Dermis blood vessel endothelial cell (primary cell): Measurements from ENCODE around the gene VAT1. TPM values are rescaled to one million over a fixed set of nuclear protein-coding genes. Genes with fewer than 3 reads are reported as not detected.
A peak's percentile ranks its signal among the peaks of the same experiment; 100 is the strongest.
"Not testable (repeated sequence)": the region's sequence is repeated elsewhere in the genome, so short reads cannot be mapped to it uniquely, and the experiment has no call there.

Source experiments
- DNase-seq: peaks from one replicate; pipeline ENCODE4 v3.0.0; 2010
- total RNA-seq: library from RNA; depleted of rRNA; stranded (reverse); fragments of >200 nt; gene quantifications from 2 replicates; pipeline ENCODE4 v1.2.3, GENCODE V29; 2014

VAT1 gene
- total RNA-seq, result 195 and 261 TPM in 2 replicates

DNA sequence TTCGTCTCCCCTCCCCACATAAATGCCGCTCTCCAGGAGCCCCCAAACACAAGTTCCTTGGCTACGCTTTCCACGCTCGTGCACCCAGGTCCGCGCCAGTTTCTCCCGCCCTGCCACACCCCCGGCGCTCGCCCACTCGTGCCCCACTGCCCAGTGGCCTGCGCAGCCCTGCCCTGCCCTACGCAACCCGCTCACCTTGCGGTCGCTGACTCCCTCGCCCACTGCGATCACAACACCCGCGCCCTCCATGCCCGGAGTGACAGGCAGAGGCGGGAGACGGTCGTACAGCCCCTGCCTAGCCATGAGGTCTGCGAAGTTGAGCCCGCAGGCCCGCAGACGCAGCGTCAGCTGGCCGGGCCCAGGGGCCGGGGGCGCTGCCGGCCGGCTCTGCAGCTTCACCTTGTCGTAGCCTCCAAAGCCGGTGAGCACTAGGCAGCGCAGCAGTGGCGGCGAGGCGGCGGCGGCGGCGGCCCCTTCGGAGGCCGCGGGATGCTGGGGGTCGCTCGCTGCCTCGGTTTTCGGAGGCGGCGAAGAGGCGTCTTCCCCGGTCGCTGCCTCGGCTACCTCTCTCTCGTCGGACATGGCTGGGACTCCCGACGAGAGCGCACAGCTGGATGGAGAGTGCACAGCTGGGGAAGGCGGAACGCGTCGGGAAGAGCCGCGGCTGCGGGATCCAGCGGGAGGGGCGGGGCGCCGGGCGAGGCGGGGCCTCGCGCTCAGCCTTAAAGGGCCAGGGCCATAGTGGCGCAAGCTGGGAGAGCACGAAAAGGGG lies at the start of gene VAT1:
Gene VAT1, minus strand, starts transcription at position 645 of the 772 bp plus-strand sequence. Its CDS starts 63 bp downstream, at position 582.
- peak; percentile 82 for DNase-seq

DNA sequence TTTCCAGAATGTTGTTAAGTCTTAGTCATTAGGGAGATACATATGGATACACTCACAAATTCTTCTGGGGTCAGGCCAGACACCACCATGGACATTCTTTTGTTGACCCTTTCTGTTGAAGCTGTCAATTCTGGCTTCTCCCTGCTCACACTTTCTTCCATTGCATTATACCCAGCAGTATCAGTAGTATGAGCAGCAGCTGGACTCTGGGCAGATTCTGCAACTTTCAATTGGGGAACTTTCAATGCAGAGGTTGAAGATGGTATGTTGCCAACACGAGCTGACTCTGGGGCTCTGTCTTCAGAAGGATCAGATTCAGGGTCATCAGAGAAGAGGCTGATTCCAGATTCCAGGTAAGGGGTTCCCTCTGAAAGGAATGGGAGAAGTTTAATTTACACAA lies 48.7 kb upstream of the VAT1 start:
- DNase-seq, result no peak

DNA sequence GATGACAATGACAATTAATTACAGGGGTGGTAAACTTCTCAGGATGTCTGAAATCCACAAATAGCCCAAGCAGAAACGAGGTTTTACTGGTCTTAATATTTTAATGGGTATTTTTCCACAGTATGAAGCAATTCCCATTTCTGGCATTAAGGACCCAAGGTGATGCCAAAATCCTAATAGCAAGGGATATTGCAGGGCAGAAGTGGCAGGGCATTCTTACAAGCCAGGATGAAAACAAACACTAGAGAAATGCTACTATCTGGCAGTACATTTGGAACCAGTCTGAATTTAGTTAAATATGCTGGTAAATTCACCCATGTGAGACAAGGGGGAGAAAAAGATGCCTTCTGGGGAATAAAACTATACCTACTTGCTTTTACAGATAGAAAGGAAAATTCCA lies 48.1 kb upstream of the VAT1 start:
- no peak for DNase-seq

DNA sequence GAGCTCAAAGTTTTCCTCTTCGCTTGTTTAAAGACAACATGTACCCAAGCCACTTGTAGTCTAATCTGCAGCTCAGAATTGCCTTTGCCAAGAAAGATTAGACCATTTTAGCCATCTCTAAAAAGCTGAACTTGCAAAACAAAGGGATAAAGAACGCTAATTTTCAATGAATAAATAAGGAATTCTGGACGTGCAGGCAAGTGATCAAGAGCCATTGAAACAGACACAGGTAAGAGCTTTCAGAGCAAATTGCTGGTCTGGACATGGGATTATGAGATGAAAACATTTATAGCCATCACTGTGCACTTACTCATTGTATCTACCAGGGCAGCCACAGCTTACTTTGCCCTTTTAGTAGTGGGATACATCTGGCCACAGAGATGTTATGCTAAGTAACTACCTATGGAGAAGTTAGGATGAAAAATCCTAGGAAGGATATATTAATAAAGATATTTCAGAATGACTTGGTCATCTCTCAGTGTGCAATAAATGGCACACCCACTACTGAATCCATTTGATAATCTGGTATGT lies 47.2 kb upstream of the VAT1 start:
- DNase-seq, result no peak

DNA sequence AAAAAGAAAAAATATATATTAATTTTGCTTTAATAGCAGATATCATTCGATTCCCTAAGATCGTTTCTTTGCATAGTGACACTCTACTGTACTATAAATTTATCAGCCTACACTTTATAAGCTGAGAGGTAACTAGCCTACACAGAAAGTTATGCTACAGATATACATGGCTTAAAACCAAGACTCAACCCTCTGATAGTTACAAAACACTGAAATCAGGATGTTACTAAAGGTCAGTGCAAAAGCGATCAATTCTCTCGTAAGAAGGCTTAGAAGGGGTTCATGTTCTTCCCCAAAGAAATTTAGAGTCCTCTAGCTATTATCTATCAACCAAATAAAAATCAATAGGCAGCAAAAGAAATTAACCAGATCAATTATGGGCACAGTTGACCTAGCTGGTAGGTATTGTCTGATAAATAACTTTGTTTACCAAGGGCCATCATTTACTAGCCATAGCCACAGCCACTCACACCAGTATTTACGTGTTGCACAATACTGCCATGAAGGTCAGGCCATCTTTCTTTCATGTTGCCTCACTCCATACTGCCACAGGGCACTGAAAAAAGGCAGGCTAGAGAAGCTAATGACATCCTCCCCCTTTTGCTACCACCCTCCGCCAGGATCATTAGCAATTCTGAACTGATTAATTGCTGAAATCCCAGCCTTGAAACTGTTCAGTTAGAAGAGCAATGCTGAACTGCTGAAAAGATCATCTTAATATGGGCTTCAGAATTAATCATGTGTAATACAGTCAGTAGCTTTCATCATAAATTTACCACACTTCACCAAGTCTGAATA lies 46.6 kb upstream of the VAT1 start:
- no peak for DNase-seq

DNA sequence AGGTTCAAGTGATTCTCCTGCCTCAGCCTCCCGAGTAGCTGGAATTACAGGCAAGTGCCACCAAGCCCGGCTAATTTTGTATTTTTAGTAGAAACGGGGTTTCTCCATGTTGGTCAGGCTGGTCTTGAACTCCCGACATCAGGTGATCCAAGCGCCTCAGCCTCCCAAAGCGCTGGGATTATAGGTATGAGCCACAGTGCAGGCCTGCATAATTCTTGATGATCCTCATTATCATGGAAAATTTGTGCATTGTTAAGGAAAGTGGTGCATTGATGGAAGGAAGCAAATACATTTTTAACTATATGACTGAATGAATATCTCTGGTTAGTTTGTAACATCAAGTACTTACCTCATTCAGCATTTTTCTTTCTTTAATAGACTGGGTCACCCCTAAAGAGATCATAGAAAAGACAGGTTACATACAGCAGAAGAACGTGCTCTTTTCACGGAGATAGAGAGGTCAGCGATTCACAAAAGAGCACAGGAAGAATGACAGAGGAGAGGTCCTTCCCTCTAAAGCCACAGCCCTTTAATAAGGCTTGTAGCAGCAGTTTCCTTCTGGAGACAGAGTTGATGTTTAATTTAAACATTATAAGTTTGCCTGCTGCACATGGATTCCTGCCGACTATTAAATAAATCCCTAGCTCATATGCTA lies 40.9 kb upstream of the VAT1 start:
- DNase-seq, result no peak

DNA sequence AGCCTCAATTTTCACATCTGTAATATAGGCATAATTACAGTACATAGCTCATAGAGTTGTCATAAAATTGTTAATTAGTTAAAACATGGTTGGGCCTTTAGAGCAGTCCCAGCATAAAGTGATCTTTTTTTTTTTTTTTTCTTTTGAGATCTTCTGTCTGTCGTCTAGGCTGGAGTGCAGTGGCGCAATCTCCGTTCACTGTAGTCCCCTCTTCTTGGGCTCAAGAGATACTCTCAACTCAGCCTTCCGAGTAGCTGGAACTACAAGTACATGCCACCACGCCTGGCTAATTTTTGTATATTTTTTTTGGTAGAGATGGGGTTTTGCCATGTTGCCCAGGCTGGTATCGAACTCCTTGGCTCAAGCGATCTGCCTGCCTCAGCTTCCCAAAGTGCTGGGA lies 33.9 kb upstream of the VAT1 start:
- no peak for DNase-seq

DNA sequence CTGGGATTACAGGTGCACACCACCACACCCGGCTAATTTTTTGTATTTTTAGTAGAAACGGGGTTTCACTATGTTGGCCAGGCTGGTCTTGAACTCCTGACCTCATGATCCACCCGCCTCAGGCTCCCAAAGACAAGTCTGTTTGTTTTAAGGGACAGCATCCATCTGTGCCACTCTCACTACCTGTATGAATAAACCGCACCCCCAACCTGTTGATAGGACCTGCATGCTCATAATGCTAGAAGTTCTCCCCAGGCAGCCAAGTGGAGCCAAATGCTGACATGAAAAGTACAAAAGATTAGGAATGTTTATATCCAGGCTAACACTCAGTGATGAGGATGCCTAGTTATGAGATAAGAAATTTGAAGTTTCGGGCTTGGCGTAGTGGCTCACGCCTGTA lies 30.8 kb upstream of the VAT1 start:
- DNase-seq, result not testable (repeated sequence)

DNA sequence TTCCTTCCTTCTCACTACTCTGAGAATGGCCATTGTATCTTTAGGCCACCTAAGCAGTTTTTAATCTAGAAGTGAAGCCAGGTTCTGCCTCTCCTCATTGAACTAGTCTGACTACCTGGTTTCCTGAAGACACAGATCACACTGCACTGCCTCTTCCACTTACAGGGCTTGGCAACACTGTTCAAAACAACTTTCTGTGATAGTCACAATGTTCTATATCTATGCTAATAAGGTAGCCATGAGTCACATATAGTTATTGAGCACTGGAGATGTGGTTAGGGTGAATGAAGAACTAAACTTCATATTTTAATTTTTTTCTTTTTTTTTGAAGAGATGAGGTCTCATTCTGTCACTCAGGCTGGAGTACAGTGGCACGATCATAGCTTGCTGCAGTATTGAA lies 29.8 kb upstream of the VAT1 start:
- no peak for DNase-seq

DNA sequence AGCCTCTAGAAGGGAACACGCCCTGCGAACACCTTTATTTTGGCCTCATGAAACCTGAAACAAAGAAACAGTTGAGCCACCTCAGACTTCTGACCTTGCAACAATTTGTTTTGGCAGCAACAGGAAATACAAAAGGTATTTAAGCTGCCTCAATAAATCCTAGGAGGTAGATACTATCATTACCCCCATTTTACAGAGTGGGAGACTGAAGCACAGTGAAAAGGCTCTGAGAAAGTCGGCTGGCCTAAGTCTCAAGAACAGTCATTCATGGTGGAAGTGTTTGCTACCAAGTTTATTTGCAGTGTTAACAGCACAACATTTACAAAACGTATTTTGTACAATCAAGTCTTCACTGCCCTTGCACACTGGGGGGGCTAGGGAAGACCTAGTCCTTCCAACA lies 21.8 kb upstream of the VAT1 start:
- DNase-seq, result no peak

DNA sequence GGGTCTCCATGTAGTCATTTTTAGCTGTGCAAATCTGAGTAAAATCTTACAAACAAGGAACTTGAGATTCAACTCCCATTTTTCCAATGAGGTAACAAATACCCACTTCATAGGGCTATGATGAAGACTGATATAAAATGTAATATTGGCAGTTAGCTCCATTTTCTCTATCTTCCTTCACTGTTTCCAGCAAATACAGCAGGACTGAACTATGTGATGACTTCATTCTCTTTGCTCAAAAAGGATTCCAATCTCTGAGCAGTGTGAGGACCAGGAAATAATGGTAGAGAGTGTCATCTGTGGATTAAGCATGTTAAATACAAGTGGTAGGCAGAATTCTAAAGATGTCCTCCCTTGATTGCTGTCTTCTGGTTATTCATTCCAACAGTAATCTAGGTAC lies 21.1 kb upstream of the VAT1 start:
- no peak for DNase-seq

DNA sequence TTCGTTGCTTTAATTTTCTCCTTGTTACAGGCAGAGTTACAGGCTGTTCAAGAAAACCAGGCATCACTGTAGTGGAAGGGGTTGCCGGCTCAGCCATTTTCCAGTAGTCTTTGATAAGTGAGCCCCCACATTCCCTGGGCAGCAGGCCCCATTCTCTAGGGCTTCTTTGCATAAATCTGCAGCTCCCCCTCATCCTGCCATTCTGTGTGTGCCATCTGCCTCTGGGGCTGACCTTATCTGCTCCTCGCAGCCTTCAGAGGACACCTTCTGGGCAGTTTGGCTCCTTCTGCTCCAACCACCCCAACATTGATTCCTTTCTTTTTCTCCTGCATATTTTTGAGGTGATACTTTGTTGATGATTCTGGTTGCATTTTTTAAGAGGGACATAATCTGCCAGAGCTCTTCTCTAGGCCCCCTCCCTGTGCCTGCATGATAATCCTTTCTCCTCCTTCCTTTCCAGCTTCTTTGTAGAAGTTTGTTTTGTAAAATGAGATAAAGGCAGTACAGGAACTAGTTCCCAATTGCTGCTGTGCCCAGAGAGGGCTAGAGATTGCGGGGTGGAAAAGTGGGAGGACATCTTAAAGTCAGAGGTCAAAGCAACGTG lies 19.9 kb upstream of the VAT1 start:
- no peak for DNase-seq

DNA sequence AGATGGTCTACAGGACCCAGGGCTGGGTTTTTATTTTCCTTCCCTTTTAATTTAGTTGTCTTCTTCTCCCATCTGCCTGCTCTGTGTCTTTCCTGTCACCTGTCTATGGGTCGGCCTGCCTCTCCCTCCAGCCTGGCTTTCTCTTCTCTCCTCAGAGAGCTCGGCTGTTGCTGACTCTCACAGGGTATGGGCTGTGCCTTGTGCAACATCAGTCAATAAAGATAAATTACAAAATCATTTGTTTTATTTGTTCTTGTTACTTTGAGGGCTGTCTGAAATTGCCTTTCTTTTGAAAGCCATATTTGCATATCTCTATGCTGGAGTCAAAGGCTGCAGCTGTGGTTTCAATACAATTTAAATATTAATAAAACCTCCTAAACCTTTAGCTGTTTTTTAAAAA lies 18.5 kb upstream of the VAT1 start:
- DNase-seq, result no peak

DNA sequence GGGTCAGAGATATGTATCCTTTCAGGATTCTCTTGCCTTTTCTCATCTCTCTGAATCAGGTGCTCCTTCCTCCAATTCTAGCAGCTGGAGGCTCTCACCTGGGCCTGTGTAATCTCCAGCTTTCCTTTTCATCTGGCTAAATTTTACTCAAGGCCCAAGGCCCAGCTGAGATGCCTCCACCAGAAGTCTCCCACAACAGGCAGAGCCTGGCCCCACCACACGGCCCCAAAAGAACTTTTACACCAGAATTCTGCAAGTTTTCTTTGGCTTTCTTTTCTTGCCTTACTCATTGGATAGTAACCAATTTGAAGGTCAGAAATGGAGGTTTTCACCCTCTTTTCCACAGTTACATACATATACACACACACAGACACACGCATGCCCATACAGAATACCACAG lies 17.5 kb upstream of the VAT1 start:
- no peak for DNase-seq

DNA sequence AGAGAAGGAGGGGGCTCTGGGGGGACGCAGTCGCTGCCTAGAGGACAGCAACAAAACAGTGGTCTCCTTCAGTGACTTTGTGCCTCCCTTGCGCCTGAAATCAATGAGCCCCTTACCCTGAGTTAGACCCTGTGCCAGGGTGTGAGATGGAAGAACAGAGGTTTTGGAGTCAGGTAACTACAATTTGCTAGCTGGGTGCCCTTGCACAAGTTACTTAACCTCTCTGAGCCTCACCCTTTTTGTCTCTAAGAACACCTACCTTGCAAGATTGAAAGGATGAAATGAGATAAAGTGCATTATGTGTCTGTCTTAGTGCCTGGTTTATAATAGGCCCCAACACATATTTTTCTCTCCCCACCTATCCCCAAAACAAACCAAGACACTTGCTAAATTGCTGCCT lies 12.7 kb upstream of the VAT1 start:
- no peak for DNase-seq

DNA sequence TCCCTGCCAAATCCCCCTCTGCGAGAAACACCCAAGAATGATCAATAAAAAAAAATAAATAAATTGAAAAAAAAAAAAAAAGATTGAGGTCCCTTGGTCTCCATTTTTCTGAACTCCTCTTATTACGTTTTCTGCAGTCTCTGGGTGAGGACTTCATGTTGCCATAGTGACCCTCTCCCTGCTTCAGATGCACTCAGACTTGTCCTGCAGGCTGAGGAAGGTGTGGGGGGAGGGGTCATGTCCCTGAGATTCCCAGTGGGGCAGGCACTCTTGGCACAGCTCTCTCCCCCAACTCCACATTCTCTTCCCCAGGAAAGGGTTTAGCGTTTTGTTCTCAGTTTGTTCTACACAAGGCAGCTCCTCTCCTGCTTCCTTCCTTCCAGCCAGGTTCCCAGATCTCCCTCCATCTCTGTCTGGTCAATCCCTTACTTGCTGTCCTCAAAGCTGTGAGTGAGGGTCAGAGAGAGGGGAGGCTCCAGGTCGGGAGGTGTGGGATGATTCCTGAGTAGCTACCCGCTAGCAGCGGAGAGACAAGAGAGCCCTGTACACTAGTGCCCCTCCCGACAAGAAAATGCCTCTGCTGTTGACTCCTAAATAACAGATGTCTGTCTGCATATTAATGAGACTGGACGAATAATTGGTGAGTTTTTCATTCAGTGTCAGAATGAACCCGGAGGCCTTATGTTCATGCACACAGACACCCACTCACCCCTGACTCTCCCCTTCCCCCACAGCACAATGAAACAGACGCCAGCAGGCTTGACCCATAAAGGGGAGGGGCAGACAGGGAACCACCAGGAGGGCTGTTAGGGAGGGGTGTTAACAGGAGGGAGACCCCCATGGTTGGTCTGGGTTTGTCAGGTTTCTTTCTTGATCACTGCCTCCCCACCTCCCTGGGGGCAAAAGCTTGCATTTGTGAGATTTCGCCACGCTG lies 12.0 kb upstream of the VAT1 start:
- no peak for DNase-seq

DNA sequence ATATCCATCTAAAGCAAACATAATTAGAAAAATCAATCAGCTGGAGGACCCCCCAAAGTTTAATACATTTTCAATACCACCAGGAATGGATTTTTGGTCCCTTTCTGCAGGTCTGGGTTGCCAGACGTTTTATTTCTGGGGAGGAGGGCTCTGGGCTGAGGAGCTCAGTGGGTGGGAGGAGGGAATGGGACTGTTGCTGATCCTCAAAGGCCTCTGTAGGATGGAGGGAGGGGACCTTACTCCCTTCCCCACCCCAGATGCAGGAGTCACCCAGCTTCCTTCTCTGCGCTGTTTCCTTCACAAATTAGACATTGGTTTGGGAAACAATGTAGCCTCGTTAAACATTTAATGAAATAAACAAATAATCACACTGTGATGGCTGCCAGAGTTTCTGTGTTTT lies 9.5 kb upstream of the VAT1 start:
- no peak for DNase-seq

DNA sequence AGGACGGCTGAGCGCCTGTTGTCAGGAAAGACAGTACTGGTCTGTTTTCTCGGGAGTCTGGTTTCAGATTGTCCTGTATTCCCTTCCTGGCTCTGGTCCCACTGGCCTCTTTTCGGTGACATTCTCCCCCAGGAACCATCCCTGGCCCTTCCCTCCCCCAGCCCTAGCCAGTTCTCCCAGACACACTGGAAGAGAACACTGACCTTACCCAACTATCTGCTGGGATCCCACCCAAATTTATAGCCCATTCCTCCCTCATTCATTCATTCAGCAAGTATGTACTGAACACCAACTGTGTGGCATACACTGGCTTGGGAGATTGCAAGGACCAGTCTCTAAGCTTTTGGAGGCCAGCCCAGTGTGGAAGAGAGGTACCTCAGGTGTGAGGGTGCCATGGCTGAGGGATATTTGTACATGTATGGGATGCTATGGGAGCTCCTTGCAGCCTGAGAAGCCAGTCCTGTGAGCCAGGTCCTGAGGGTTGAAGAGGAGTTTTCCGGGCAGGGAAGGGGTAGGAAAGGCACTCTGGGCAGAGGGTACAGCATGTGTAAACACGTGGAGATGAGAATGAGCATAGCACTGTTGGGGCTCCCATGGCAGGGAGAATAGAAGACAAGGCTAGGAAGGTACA lies 8.1 kb upstream of the VAT1 start:
- DNase-seq, result no peak

DNA sequence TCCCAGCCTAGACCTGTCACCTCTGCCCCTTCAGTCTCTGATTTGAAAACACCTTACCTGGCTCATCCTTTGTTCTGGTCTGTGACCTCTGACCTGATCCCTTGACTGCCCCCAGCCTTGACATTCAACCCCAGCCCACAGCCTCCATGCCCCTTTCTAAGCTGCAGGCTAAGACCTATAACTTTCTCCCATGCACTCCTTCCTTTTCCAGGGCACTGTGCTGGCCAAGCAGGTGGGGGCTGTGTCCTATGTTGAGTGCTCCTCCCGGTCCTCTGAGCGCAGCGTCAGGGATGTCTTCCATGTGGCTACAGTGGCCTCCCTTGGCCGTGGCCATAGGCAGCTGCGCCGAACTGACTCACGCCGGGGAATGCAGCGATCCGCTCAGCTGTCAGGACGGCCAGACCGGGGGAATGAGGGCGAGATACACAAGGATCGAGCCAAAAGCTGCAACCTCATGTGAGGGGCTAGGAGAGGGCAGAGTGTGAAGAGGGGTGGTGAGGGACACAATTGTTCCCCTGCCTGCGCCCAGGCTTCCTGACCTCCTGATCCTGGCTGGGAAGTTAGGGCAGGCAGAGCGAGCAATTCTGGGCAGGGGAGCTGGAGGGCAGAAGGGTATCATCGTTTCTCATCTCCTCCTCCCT lies 6.2 kb upstream of the VAT1 start:
- DNase-seq, result no peak

DNA sequence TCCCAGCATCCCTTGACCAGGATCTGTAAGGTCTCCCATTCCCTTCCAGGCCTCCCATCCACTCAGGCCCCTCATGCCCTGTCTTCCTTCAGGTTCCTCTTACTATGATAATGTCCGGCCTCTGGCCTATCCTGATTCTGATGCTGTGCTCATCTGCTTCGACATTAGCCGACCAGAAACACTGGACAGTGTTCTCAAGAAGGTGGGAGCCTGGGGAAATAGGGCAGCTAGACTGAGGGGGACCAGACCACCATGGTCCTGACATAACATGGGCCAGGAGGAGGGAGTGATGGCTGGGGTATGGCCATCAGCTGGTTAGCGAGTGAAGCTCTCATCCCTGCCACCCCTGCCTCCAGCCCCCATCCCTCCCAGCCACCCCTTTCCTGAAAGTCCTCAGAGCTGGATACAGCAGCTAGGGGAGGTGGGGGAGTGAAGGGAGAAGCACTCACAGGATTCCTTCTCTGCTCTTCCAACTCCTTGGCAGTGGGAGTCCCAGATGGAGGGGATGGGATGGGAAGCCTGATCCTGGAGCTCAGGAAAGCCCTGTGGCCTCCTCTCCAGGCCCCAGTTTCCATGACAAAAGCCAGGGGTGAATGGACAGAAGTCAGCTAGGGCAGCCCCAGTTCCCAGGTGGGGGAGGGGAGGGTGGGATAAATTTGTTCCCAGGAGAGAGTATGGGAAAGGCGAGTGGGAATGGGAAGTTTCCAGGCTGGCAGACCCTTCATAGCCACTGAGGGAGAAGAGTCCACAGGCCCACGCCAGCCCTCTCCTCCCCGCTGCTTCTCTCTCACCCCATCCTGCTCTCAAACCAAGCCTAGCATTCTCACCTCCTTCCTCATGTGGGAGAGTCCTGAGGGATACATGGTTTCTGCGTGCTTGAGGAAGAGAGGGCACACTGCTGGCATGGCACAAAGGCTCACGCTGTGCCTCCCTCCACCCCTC lies 5.2 kb upstream of the VAT1 start:
- DNase-seq, result no peak
